A549 (cell line): ENCODE measurements around the gene C20orf96.

Source experiments
- CBX2 ChIP-seq: fragments of 200-600 bp; sonication (generic); IDR thresholded peaks from 2 replicates; pipeline ENCODE4 v1.6.1; 2016; ENCODE audit warnings: low read depth, mild to moderate bottlenecking, borderline replicate concordance
- NR3C1 ChIP-seq: fragments of >200 bp; sonication (Bioruptor Twin); formaldehyde crosslinking; IDR thresholded peaks from 3 replicates; pipeline ENCODE4 v1.6.1; 2017
- RCOR1 ChIP-seq: fragments of 150-350 bp; IDR thresholded peaks from 2 replicates; pipeline ENCODE4 v1.6.1; 2014; ENCODE audit warnings: antibody characterized with exemption, low read length, low read depth
- TF ChIP-seq, protein P1 (sequence below): fragments of >200 bp; sonication (Bioruptor Twin); formaldehyde crosslinking; IDR thresholded peaks from 3 replicates; pipeline ENCODE4 v1.5.1; 2016
- TF ChIP-seq, protein P2 (sequence below): fragments of 150-350 bp; IDR thresholded peaks from 2 replicates; pipeline ENCODE4 v1.6.1; 2014; ENCODE audit warnings: low read depth, mild to moderate bottlenecking, low read length

DNA sequence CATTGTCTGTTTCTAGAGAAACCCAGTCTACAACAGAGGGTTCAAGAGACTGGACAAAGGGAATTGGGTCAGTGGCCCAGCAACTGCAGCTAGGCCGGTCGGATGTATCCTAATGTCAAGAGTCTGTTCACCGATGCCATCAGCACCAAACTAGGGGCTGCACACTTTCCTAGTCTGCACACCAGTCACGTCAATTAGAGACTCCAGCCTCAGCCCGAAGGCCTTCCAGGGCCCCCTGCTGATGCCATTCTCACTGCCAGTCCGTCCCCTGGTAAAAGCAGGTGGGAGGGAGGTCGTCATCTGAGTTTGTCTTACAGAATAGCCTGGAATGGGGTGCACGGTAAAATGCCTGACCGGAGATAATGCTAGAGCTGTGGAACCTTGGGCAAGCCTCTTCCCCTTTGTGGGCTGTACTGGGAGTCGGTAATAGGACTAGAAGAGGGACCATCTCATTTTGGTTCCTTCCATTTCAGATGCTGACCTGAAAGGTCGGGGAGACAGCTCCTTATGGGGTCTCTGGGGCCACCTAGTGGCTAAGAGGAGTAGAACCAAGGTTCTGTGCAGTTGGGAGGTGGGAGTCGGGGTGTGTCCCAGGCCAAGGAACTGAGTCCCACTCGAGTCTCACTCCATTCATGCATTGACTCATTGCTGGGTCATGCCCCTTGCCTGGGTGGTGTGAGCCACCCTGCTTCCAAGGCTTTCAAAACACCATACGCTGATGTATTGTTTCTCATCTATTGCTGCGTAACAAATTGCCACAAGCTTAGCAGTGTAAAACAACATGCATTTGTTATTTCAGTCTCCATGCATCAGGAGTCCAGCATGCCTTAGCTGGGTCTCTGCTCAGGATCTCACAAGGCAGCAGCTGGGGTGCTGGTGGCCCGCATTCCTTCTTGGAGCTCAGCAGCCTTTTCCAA, 39.9 kb upstream of the C20orf96 start:
- TF ChIP-seq, protein P1, sequence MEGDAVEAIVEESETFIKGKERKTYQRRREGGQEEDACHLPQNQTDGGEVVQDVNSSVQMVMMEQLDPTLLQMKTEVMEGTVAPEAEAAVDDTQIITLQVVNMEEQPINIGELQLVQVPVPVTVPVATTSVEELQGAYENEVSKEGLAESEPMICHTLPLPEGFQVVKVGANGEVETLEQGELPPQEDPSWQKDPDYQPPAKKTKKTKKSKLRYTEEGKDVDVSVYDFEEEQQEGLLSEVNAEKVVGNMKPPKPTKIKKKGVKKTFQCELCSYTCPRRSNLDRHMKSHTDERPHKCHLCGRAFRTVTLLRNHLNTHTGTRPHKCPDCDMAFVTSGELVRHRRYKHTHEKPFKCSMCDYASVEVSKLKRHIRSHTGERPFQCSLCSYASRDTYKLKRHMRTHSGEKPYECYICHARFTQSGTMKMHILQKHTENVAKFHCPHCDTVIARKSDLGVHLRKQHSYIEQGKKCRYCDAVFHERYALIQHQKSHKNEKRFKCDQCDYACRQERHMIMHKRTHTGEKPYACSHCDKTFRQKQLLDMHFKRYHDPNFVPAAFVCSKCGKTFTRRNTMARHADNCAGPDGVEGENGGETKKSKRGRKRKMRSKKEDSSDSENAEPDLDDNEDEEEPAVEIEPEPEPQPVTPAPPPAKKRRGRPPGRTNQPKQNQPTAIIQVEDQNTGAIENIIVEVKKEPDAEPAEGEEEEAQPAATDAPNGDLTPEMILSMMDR = peak; percentile 86
- TF ChIP-seq, protein P2, sequence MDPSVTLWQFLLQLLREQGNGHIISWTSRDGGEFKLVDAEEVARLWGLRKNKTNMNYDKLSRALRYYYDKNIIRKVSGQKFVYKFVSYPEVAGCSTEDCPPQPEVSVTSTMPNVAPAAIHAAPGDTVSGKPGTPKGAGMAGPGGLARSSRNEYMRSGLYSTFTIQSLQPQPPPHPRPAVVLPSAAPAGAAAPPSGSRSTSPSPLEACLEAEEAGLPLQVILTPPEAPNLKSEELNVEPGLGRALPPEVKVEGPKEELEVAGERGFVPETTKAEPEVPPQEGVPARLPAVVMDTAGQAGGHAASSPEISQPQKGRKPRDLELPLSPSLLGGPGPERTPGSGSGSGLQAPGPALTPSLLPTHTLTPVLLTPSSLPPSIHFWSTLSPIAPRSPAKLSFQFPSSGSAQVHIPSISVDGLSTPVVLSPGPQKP = no peak
- TF ChIP-seq NR3C1 (no peak), RCOR1 (no peak), CBX2 (no peak)
